ENCODE data around the gene PARVB.

The PARVB gene

DNA sequence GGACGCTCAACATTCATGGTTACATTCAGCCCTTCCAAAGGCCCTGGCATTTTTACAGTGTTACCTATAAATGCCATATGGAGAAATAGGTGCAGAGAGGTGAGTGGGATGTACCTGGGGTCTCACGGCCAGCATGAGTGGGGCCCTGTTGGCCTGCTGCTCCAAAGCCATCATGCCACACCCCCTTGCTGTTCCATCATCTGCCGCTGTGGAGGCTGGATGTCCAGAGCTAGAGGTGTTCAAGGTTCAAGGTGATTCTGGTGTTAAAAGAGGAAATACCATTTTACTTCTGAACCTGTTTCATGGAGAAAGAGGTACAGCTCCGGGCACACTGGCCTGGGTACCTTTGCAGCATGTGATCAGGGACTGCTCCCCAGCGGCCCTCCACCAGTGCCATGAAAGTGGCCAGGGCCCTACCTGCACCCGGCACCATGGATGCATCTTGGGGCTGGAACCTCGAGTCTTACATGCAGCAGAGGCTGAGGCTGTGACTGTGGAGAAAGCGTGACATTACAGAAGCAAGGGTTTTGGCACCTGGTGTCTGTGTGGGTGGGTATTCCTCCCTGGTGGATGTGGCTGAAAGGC is 68.6 kb downstream of the PARVB start:
- DNase-seq (ENCODE audit: low spot score) = no peak
- Histone ChIP-seq H3K4me3 (no peak overlapping the region), H3K27ac (no peak overlapping the region)
- TF ChIP-seq, protein P1, sequence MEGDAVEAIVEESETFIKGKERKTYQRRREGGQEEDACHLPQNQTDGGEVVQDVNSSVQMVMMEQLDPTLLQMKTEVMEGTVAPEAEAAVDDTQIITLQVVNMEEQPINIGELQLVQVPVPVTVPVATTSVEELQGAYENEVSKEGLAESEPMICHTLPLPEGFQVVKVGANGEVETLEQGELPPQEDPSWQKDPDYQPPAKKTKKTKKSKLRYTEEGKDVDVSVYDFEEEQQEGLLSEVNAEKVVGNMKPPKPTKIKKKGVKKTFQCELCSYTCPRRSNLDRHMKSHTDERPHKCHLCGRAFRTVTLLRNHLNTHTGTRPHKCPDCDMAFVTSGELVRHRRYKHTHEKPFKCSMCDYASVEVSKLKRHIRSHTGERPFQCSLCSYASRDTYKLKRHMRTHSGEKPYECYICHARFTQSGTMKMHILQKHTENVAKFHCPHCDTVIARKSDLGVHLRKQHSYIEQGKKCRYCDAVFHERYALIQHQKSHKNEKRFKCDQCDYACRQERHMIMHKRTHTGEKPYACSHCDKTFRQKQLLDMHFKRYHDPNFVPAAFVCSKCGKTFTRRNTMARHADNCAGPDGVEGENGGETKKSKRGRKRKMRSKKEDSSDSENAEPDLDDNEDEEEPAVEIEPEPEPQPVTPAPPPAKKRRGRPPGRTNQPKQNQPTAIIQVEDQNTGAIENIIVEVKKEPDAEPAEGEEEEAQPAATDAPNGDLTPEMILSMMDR (IDR thresholded peaks at IDR 0.05) = no peak

DNA sequence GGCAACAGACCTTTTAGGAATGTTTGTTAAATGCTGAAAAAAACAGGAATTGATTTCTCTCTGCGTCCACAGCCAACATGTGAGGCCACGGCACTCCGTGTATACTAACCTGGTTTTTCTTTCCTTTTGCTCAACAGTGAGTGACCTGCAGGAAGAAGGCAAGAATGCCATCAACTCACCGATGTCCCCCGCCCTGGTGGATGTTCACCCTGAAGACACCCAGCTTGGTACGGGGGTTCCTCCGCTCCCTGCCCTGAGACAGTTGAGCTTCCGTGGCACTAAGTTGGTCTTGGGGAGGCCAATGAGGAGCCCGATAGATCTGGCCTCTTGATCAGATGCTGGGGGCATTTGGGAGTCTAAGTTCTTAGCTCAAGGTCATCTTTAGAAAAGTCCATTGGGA is 69.7 kb downstream of the PARVB start:
- no peak overlapping the region for H3K4me3 ChIP-seq
- no peak for DNase-seq (ENCODE audit: low spot score)
- H3K27ac ChIP-seq = no peak overlapping the region
- TF ChIP-seq, protein P1 (IDR thresholded peaks at IDR 0.05) = no peak

DNA sequence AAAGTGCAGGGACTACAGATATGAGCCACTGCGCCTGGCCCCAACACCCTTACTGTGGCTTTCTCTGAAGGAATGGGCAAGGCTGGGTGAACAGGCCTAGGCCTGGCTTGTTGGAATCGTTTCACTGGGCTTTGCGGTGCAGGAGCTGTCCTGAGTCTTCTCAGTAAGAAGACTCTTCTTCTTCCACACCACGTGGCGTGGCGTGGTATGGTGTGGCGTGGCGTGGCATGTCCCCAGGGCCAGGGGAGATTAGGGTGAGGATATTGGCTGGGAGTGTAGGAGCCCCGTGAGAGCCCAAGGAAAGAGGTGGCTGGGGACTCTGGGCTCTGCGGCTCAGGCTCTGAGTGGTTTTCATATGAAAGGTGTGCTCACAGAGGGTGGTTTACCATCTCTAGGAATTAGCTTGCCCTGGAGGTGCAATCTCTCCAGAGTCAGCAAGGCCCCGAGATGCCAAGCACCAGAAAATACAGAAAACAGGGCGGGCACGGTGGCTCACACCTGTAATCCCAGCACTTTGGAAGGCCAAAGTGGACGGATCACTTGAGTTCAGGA is 70.7 kb downstream of the PARVB start:
- Histone ChIP-seq H3K4me3 (no peak overlapping the region), H3K27ac (no peak overlapping the region)
- DNase-seq (ENCODE audit: low spot score) = no peak
- TF ChIP-seq, protein P1 (IDR thresholded peaks at IDR 0.05) = no peak

DNA sequence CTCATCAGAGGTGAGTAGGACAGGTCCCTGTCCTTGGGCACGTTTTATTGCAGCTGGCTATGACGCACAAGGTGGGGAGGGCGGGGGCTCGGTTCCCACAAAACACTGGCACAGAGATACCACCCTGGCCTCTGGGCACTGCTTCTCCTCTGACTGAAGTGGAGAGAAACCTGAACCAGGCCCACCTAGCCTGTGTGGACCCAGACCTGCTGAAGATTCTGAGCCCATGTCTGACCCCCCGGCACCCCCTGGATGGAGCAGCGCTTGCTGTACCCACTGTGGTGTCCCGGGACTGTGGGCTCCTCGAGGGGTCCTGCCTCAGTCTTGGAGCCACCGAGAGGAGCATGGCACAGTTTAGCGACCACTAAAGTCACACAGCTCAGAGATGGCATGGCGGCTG is 72.6 kb downstream of the PARVB start:
- TF ChIP-seq, protein P1 (IDR thresholded peaks at IDR 0.05) = no peak
- no peak overlapping the region for H3K27ac ChIP-seq
- no peak for DNase-seq (ENCODE audit: low spot score)
- H3K4me3 ChIP-seq = no peak overlapping the region

DNA sequence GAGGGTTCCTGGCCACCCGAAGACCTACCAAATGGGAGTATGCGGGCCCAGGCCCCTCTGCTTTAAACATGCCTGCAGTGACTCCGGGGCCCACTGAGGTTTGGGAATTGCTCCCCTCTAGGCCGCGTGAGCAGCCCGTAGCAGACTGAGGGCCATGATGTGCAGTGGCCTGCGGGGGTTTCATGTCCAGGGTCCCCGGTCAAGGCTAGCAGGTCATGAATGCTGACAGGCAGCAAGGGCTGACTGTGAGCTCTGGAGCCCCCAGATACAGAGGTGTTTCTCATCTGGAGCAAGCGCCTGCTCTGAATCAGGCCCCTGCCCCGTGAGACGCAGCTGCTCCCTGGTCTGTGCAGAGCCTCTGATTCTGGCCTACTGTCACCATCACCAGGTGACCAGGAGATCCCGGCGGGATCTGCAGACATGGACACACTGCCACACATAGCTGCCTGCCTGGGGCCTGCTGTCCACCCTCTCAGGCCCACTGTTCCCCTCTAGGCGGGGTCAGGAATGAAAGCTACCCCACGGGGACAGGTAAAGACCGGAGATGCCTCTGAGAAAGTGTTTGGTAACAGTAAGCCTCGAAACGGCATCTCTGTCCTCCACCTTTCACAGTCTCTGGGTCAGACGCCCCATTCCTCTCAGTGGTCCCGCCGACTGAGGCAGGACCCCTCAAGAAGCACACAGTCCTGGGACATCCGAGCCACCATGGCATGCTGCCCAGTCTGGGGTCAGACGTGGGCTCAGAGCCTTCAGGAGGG is 73.3 kb downstream of the PARVB start:
- no peak for DNase-seq (ENCODE audit: low spot score)
- Histone ChIP-seq H3K27ac (no peak overlapping the region), H3K4me3 (no peak overlapping the region)
- TF ChIP-seq, protein P1 (IDR thresholded peaks at IDR 0.05) = no peak

DNA sequence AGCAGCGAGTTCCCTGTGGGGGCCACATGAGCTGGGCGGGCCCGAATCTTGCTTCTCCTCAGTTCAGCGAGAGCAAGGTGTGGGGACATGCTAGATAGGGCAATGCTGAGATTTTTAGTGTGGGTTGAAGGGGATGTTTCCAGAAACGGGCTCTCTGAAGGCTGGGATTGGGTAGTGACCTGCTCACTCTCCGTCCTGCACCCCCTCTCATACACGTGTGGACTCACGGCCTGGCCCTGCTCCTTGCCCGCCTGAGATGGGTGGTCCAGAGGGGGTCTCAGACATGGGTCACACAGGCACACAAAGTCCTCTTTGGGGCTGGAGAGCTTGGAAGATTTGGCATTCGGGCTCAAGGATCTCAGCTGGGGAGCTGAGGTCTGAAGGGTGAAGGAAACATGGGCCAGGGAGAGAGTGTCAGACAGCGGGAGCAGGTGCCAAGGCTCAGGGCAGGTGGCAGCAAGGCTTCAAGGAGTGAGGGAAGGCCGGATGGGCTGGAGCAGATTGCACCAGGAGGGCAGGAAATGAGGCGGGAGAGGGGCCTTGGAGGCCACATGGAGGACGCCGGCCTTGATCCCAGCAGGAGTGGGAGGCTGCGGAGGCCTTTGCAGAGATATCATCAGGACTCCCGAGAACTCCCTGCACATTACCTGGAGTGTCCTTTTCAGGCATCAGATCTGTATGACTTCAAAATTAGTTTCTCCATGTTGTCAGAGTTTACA is 74.1 kb downstream of the PARVB start:
- Histone ChIP-seq H3K4me3 (no peak overlapping the region), H3K27ac (no peak overlapping the region)
- TF ChIP-seq, protein P1 (IDR thresholded peaks at IDR 0.05) = no peak
- no peak for DNase-seq (ENCODE audit: low spot score)
